NK-92 treated with Interleukin-12 subunit alpha and Interleukin-12 subunit beta, amount 100 ng/mL, for 24 hours (cell line): ENCODE data around the gene GNE.
"Not testable (repeated sequence)": the region's sequence is repeated elsewhere in the genome, so short reads cannot be mapped to it uniquely, and the experiment has no call there.

ENCODE experiments used
- DNase-seq: peaks from one replicate; lab custom pipeline; 2025; lab: John Stamatoyannopoulos, UW

GNE gene

GRCh38 chr9:36207546-36208012, 50.7 kb downstream of the GNE start:
- no peak for DNase-seq

- DNase-seq = no peak
These were observed 51.2 kb downstream of the GNE start for GRCh38 chr9:36207016-36207415.

- no peak for DNase-seq
These were observed 53.2 kb downstream of the GNE start for GRCh38 chr9:36204906-36205547.

- no peak for DNase-seq
These were observed 63.8 kb downstream of the GNE start for GRCh38 chr9:36194326-36195000.

- DNase-seq = no peak
These were observed 65.2 kb downstream of the GNE start for GRCh38 chr9:36193023-36193422.

GRCh38 chr9:36192196-36192595, 66.1 kb downstream of the GNE start:
- no peak for DNase-seq

GRCh38 chr9:36191686-36192085, 66.6 kb downstream of the GNE start:
- DNase-seq = no peak

- DNase-seq = peak; percentile 10
These were observed 67.0 kb downstream of the GNE start for GRCh38 chr9:36191290-36191645.

- DNase-seq = peak; percentile 95
These were observed 67.6 kb downstream of the GNE start, which contains the start of gene CLTA for GRCh38 chr9:36190388-36191289. Gene CLTA, plus strand, starts transcription at chr9:36190921. Its CDS starts 136 bp downstream, at chr9:36191057.

GRCh38 chr9:36189976-36190375, 68.3 kb downstream of the GNE start:
- DNase-seq = no peak

- no peak for DNase-seq
These were observed 70.0 kb downstream of the GNE start for GRCh38 chr9:36188212-36188611.

- no peak for DNase-seq
These were observed 70.8 kb downstream of the GNE start for GRCh38 chr9:36187414-36187813.

- DNase-seq = not testable (repeated sequence)
These were observed 78.0 kb downstream of the GNE start for GRCh38 chr9:36180243-36180642.

GRCh38 chr9:36177571-36177970, 80.7 kb downstream of the GNE start:
- DNase-seq = no peak

- not testable (repeated sequence) for DNase-seq
These were observed 81.8 kb downstream of the GNE start for GRCh38 chr9:36176496-36176895.

- not testable (repeated sequence) for DNase-seq
These were observed 83.0 kb downstream of the GNE start for GRCh38 chr9:36175209-36175608.

- DNase-seq = no peak
These were observed 83.5 kb downstream of the GNE start for GRCh38 chr9:36174731-36175130.

GRCh38 chr9:36174271-36174670, 84.0 kb downstream of the GNE start:
- DNase-seq = no peak

GRCh38 chr9:36173861-36174260, 84.4 kb downstream of the GNE start:
- DNase-seq = no peak

- no peak for DNase-seq
These were observed 87.7 kb downstream of the GNE start for GRCh38 chr9:36170531-36170930.

GRCh38 chr9:36169708-36170107, 88.5 kb downstream of the GNE start:
- DNase-seq = no peak

- DNase-seq = no peak
These were observed 89.1 kb downstream of the GNE start, which contains the start of gene CCIN for GRCh38 chr9:36169166-36169565. Gene CCIN, plus strand, starts transcription at chr9:36169388. Its CDS starts 115 bp downstream, at chr9:36169503.
